Measurements from ENCODE around the gene SERPINB2. TPM values are rescaled to one million over a fixed set of nuclear protein-coding genes. Genes with fewer than 3 reads are reported as not detected.

The SERPINB2 gene
- total and polyA plus RNA-seq, 10 of the 15 experiments (the other 5 are each of a cell fraction or from before 2014, with no cell fraction given) = 9.6 to 25.3 (median 14.0) TPM

DNA sequence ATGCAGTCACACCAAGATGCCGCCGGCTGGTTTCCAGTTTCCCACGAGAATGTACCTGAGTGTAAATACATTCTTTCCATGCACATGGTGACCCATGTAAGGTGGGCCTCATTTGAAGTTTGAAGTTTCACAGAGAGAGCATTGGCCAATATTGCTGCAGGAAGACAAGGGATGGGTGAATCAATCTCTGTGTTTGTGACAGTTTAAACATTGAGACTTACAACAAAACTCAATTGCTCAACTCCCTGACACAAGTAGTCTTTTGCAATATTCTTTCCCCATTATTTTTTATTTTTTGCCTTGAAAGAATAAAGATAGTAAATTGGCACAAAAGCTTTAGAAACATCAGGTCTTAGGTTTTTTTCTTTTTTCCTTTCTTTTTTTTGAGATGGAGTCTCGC, 5.1 kb downstream of the SERPINB2 start:
- in situ Hi-C loops (cut with MboI) = loop anchor here (5.0 kb wide), 2 partner anchors 45 to 85 kb away; no protein-coding TSS in a partner anchor
- POLR2A ChIA-PET = interaction anchor here (1.2 kb wide), 1 partner anchor 39 kb away, joined by 4 read pairs; no protein-coding TSS in a partner anchor

DNA sequence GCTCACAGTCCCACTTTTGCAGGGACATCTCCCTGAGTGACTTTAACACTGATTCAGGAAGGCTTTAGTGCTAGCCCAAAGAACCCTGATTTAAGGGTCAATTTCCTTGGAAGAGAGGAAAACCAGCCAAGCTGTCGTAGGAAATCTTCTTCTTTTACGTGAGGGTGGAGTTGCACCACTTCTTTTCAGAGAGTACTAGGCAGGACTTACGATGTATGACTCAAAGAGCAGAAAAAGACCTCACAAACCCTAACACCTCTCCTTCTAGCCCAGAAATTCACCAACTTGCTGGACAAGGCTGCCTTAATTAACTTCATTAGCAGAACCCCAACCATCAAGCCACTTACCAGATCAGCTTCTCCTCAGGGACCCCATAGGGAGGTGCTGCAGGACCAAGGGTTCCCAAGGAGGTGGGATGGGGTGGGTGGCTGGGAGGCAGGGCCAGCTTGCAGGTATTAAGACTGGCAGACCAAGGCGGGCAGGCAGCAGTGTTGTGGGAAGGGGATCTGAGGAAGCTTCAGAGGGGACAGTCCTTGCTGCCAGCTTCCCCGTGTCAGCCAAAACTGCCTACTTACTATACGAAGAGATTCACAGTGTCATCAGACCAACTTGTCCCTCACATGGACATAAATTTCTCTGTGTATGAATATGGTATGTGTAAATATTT, 6.7 kb downstream of the SERPINB2 start:
- Histone ChIP-seq H3K4me3 (no peak overlapping the region), H2AFZ (ENCODE audit: control insufficient read depth, low read depth, low read length) (no peak overlapping the region; the same call in 1 of the 2 replicates), H3K9ac (ENCODE audit: control insufficient read depth, insufficient read depth, low read length) (no peak overlapping the region), H4K20me1 (ENCODE audit: control insufficient read depth, insufficient read depth) (no peaks in the 10 kb centered on the region), H3K27me3 (replicated peaks in 1 of 2; ENCODE audit: control insufficient read depth in 2 of 2, insufficient read depth in 2 of 2, low read length in 1 of 2) (no peaks in the 10 kb centered on the region), H3K79me2 (ENCODE audit: control insufficient read depth, insufficient read depth, low read length) (no peaks in the 10 kb centered on the region), H3K4me1 (ENCODE audit: control insufficient read depth, insufficient read depth, low read length) (no peaks in the 10 kb centered on the region; the same call in 1 of the 2 replicates), H3K36me3 (ENCODE audit: control insufficient read depth in 2 of 2, insufficient read depth in 2 of 2, low read length in 1 of 2) (no peaks in the 10 kb centered on the region), H3K9me3 (replicated peaks; ENCODE audit: control insufficient read depth, insufficient read depth, low read length) (no peaks in the 10 kb centered on the region), H3K27ac (ENCODE audit: control insufficient read depth, insufficient read depth) (no peak overlapping the region), H3K4me2 (ENCODE audit: control insufficient read depth, insufficient read depth) (no peak overlapping the region)
- in situ Hi-C loops (cut with MboI) = loop anchor here (5.0 kb wide), 2 partner anchors 43 to 83 kb away; no protein-coding TSS in a partner anchor
- DNase-seq (ENCODE audit: low read depth, low spot score) (no peak), ATAC-seq (no peak), FAIRE-seq (no peak)
- ChIA-PET RAD21 (ENCODE audit: unreplicated experiment) (interaction anchor here (1.3 to 2.9 kb wide), 3 partner anchors 11 to 42 kb away, joined by 4 to 25 read pairs (median 4); no protein-coding TSS in a partner anchor), CTCF (interaction anchor here (0.6 to 11.1 kb wide), 8 partner anchors 11 to 100 kb away, joined by 3 to 185 read pairs (median 4); partner anchors contain the start of gene SERPINB10), POLR2A (interaction anchor here (1.3 to 1.6 kb wide), 2 partner anchors 42 to 55 kb away, joined by 3 to 5 read pairs; partner anchors contain the start of gene HMSD), SMC1A (ENCODE audit: uncharacterized antibody, unreplicated experiment) (interaction anchor here (0.8 to 6.9 kb wide), 5 partner anchors 8 to 82 kb away, joined by 3 to 105 read pairs (median 4); partner anchors contain the start of gene SERPINB10)
- BruUV-seq (replicated peaks) = no TSS peak
- intact Hi-C loops (cut with micrococcal nuclease; ENCODE audit: unreplicated experiment) = loop anchor here (5.0 kb wide), 1 partner anchor 98 kb away; no protein-coding TSS in a partner anchor
- WGBS (ENCODE audit: insufficient coverage, insufficient replicate concordance, low lambda C conversion rate, missing lambda C conversion rate) = 24% methylated on average over 6 of the region's 6 CpGs
- no peak for TF ChIP-seq CHD2 (IDR thresholded peaks at IDR 0.05; ENCODE audit: borderline replicate concordance, low read depth, low read length)
- TF ChIP-seq CEBPB (IDR thresholded peaks at IDR 0.05; ENCODE audit: borderline replicate concordance in 1 of 2, low read depth in 2 of 2, low read length in 2 of 2) = no peak
- TF ChIP-seq, protein P1, sequence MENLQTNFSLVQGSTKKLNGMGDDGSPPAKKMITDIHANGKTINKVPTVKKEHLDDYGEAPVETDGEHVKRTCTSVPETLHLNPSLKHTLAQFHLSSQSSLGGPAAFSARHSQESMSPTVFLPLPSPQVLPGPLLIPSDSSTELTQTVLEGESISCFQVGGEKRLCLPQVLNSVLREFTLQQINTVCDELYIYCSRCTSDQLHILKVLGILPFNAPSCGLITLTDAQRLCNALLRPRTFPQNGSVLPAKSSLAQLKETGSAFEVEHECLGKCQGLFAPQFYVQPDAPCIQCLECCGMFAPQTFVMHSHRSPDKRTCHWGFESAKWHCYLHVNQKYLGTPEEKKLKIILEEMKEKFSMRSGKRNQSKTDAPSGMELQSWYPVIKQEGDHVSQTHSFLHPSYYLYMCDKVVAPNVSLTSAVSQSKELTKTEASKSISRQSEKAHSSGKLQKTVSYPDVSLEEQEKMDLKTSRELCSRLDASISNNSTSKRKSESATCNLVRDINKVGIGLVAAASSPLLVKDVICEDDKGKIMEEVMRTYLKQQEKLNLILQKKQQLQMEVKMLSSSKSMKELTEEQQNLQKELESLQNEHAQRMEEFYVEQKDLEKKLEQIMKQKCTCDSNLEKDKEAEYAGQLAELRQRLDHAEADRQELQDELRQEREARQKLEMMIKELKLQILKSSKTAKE (IDR thresholded peaks at IDR 0.05; ENCODE audit: low read depth, poor library complexity, severe bottlenecking) = no peak
- peak; percentile 32; the same call in 1 of the 2 replicates for TF ChIP-seq RAD21 (IDR thresholded peaks at IDR 0.05; ENCODE audit: insufficient read depth, low read depth, low read length)
- TF ChIP-seq BMI1 (IDR thresholded peaks at IDR 0.05; ENCODE audit: borderline replicate concordance) = no peak
- no peak for TF ChIP-seq CBX3 (IDR thresholded peaks at IDR 0.05; ENCODE audit: borderline replicate concordance, low read depth)

More for the DNA sequence above, 5.1 kb downstream of the SERPINB2 start:
- H3K27me3 ChIP-seq (replicated peaks in 1 of 2; ENCODE audit: control insufficient read depth in 2 of 2, insufficient read depth in 2 of 2, low read length in 1 of 2) = no peaks in the 10 kb centered on the region
- no peaks in the 10 kb centered on the region for H3K36me3 ChIP-seq (ENCODE audit: control insufficient read depth in 2 of 2, insufficient read depth in 2 of 2, low read length in 1 of 2)
- SMC1A ChIA-PET (ENCODE audit: uncharacterized antibody, unreplicated experiment) = interaction anchor here (1.1 to 6.9 kb wide), 2 partner anchors 38 to 43 kb away, joined by 3 to 105 read pairs; no protein-coding TSS in a partner anchor
- FAIRE-seq = no peak
- H3K4me3 ChIP-seq = no peak overlapping the region
- H3K9ac ChIP-seq (ENCODE audit: control insufficient read depth, insufficient read depth, low read length) = no peak overlapping the region
- H2AFZ ChIP-seq (ENCODE audit: control insufficient read depth, low read depth, low read length) = no peak overlapping the region
- H3K4me1 ChIP-seq (ENCODE audit: control insufficient read depth, insufficient read depth, low read length) = no peaks in the 10 kb centered on the region; the same call in 1 of the 2 replicates
- intact Hi-C loops (cut with micrococcal nuclease; ENCODE audit: unreplicated experiment) = loop anchor here (5.0 kb wide), 1 partner anchor 100 kb away; no protein-coding TSS in a partner anchor
- H4K20me1 ChIP-seq (ENCODE audit: control insufficient read depth, insufficient read depth) = no peaks in the 10 kb centered on the region
- no peaks in the 10 kb centered on the region for H3K79me2 ChIP-seq (ENCODE audit: control insufficient read depth, insufficient read depth, low read length)
- CTCF ChIA-PET = interaction anchor here (4.7 to 11.1 kb wide), 2 partner anchors 43 to 83 kb away, joined by 38 to 185 read pairs; no protein-coding TSS in a partner anchor
- WGBS (ENCODE audit: insufficient coverage, insufficient replicate concordance, low lambda C conversion rate, missing lambda C conversion rate) = 50% methylated on average over 4 of the region's 4 CpGs
- no peaks in the 10 kb centered on the region for H3K9me3 ChIP-seq (replicated peaks; ENCODE audit: control insufficient read depth, insufficient read depth, low read length)
- RAD21 ChIA-PET (ENCODE audit: unreplicated experiment) = interaction anchor here (2.9 kb wide), 1 partner anchor 43 kb away, joined by 25 read pairs; no protein-coding TSS in a partner anchor
- no peak overlapping the region for H3K4me2 ChIP-seq (ENCODE audit: control insufficient read depth, insufficient read depth)
- TF ChIP-seq ZNF384 (IDR thresholded peaks at IDR 0.05; ENCODE audit: borderline replicate concordance, low read depth, low read length) (no peak), FOXM1 (IDR thresholded peaks at IDR 0.05; ENCODE audit: low read depth, low read length) (no peak), ESRRA (IDR thresholded peaks at IDR 0.05; ENCODE audit: low read length) (no peak)
- H3K27ac ChIP-seq (ENCODE audit: control insufficient read depth, insufficient read depth) = no peak overlapping the region
- BruUV-seq (replicated peaks) = no TSS peak
- no peak for DNase-seq (ENCODE audit: low read depth, low spot score)
- no peak for ATAC-seq

Measured in GM12878 (cell line).